Kidney epithelial cell (primary cell): Measurements from ENCODE around the gene NBAS. TPM values are rescaled to one million over a fixed set of nuclear protein-coding genes. Genes with fewer than 3 reads are reported as not detected.

Experiments
- DNase-seq: peaks from one replicate; pipeline ENCODE4 v3.0.0-alpha.2; 2010; ENCODE audit warnings: low read depth
- H3K27me3 ChIP-seq: 2 replicates; pipeline ENCODE4 v1.6.0; 2011; ENCODE audit warnings: low read length; ENCODE audit not compliant: control insufficient read depth, insufficient read depth
- H3K36me3 ChIP-seq: 2 replicates; pipeline ENCODE4 v1.5.1; 2011; ENCODE audit warnings: low read length; ENCODE audit not compliant: control insufficient read depth, insufficient read depth
- H3K4me3 ChIP-seq: 2 replicates; pipeline ENCODE4 v1.5.1; 2011; ENCODE audit warnings: low read depth, mild to moderate bottlenecking, control low read depth, low read length
- CTCF ChIP-seq: IDR thresholded peaks from 2 replicates; pipeline ENCODE4 v1.5.1; 2011; ENCODE audit warnings: mild to moderate bottlenecking, moderate library complexity, low read length, control low read depth, inconsistent platforms; ENCODE audit not compliant: insufficient read depth, poor library complexity, severe bottlenecking
- total RNA-seq: library from RNA; depleted of rRNA; stranded (reverse); fragments of >200 nt; gene quantifications from 2 replicates; pipeline ENCODE4 v1.2.3, GENCODE V29; 2015

The NBAS gene
- total RNA-seq, 1 donor from 2014 or later, result 67.0 TPM

GRCh38 chr2:15364561-15364960, 196.6 kb downstream of the NBAS start:
- no peak overlapping the region for H3K4me3 ChIP-seq
- no peaks in the 10 kb centered on the region for H3K36me3 ChIP-seq
- no peaks in the 10 kb centered on the region for H3K27me3 ChIP-seq
- TF ChIP-seq CTCF, result no peak
- DNase-seq, result no peak

- Histone ChIP-seq H3K4me3 (no peak overlapping the region), H3K36me3 (no peaks in the 10 kb centered on the region), H3K27me3 (no peaks in the 10 kb centered on the region)
- TF ChIP-seq CTCF, result no peak
- no peak for DNase-seq
Measured at GRCh38 chr2:15363734-15364133, 197.4 kb downstream of the NBAS start.

- H3K4me3 ChIP-seq, result no peak overlapping the region
- no peaks in the 10 kb centered on the region for H3K36me3 ChIP-seq
- no peaks in the 10 kb centered on the region for H3K27me3 ChIP-seq
- peak; percentile 68 for DNase-seq
- TF ChIP-seq CTCF, result no peak
Measured at GRCh38 chr2:15363142-15363541, 198.0 kb downstream of the NBAS start.

GRCh38 chr2:15359716-15360531, 201.2 kb downstream of the NBAS start:
- Histone ChIP-seq H3K4me3 (no peak overlapping the region), H3K36me3 (no peaks in the 10 kb centered on the region), H3K27me3 (no peaks in the 10 kb centered on the region)
- peak; percentile 37 for DNase-seq
- TF ChIP-seq CTCF, result no peak

- H3K4me3 ChIP-seq, result no peak overlapping the region
- TF ChIP-seq CTCF, result no peak
- no peak for DNase-seq
- H3K27me3 ChIP-seq, result no peaks in the 10 kb centered on the region
- no peaks in the 10 kb centered on the region for H3K36me3 ChIP-seq
Measured at GRCh38 chr2:15357922-15358321, 203.2 kb downstream of the NBAS start.

GRCh38 chr2:15357186-15357585, 203.9 kb downstream of the NBAS start:
- no peak overlapping the region for H3K4me3 ChIP-seq
- no peaks in the 10 kb centered on the region for H3K27me3 ChIP-seq
- H3K36me3 ChIP-seq, result no peaks in the 10 kb centered on the region
- TF ChIP-seq CTCF, result no peak
- no peak for DNase-seq
